Measurements from ENCODE around the gene SMPDL3A. TPM values are rescaled to one million over a fixed set of nuclear protein-coding genes. Genes with fewer than 3 reads are reported as not detected.

Gene SMPDL3A
- total and polyA plus RNA-seq, 2 donors (not counting 3 experiments of a cell fraction or from before 2014, with no cell fraction given): 4.1 to 4.2 TPM

DNA sequence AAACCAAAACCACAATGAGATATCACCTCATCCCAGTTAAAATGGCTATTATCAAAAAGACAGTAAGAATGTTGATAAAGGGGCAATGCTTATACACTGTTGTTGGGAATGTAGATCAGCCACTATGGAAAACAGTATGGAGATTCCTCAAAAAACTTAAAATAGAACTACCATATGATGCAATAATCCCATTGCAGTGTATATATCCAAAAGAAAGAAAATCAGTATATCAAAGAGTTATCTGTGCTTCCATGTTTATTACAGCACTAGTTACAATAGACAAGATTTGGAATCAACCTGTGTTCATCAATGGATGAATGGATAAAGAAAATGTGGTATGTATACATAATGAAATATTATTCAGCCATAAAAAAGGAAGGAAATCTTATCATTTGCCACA, 13.1 kb upstream of the SMPDL3A start:
- Histone ChIP-seq H3K4me3 (replicated peaks in 1 of 3; ENCODE audit: insufficient read depth in 1 of 3, low read depth in 1 of 3, low read length in 3 of 3) (no peak overlapping the region), H3K9me1 (replicated peaks; ENCODE audit: control insufficient read depth, extremely low read depth, insufficient read depth, low read length) (no peaks in the 10 kb centered on the region), H2AFZ (ENCODE audit: low read depth, low read length) (no peak overlapping the region), H3K9ac (replicated peaks; ENCODE audit: extremely low read depth, insufficient read depth, low read length) (no peak overlapping the region), H3K79me2 (ENCODE audit: control insufficient read depth, insufficient read depth, low read length) (no peaks in the 10 kb centered on the region), H3K4me2 (ENCODE audit: insufficient read depth, low read length) (no peak overlapping the region), H4K20me1 (replicated peaks; ENCODE audit: control insufficient read depth, extremely low read depth, insufficient read depth, low read length) (no peaks in the 10 kb centered on the region), H3K9me3 (replicated peaks; ENCODE audit: control insufficient read depth, insufficient read depth, low read length) (no peaks in the 10 kb centered on the region), H3K27ac (ENCODE audit: insufficient read depth, low read depth, low read length) (no peak overlapping the region), H3K27me3 (ENCODE audit: control insufficient read depth in 2 of 2, insufficient read depth in 2 of 2, low read length in 2 of 2) (peaks cover 8 to 9% of the 10 kb centered on the region in 2 experiments), H3K36me3 (ENCODE audit: control insufficient read depth in 2 of 2, extremely low read depth in 1 of 2, insufficient read depth in 2 of 2, low read length in 2 of 2) (no peaks in the 10 kb centered on the region), H3K4me1 (ENCODE audit: control insufficient read depth, extremely low read depth, insufficient read depth, low read length) (no peaks in the 10 kb centered on the region)
- dilution Hi-C loops (cut with MboI; ENCODE audit: extremely low pct_ligation_motif_present, low sequenced_read_pairs) (no loop called here), intact Hi-C loops (cut with micrococcal nuclease) (no loop called here)
- POLR2A ChIA-PET: no interaction called here
- BruUV-seq (replicated peaks): no TSS peak
- FAIRE-seq (no peak), DNase-seq (ENCODE audit: low read depth, low spot score) (no peak)
- TF ChIP-seq MYC (IDR thresholded peaks at IDR 0.05; ENCODE audit: low read depth, low read length): no peak
- no peak for TF ChIP-seq JUN (IDR thresholded peaks at IDR 0.05; ENCODE audit: borderline replicate concordance, insufficient read depth, insufficient read length, low read depth)
- TF ChIP-seq, protein P1, sequence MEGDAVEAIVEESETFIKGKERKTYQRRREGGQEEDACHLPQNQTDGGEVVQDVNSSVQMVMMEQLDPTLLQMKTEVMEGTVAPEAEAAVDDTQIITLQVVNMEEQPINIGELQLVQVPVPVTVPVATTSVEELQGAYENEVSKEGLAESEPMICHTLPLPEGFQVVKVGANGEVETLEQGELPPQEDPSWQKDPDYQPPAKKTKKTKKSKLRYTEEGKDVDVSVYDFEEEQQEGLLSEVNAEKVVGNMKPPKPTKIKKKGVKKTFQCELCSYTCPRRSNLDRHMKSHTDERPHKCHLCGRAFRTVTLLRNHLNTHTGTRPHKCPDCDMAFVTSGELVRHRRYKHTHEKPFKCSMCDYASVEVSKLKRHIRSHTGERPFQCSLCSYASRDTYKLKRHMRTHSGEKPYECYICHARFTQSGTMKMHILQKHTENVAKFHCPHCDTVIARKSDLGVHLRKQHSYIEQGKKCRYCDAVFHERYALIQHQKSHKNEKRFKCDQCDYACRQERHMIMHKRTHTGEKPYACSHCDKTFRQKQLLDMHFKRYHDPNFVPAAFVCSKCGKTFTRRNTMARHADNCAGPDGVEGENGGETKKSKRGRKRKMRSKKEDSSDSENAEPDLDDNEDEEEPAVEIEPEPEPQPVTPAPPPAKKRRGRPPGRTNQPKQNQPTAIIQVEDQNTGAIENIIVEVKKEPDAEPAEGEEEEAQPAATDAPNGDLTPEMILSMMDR (IDR thresholded peaks at IDR 0.05; ENCODE audit: extremely low read depth in 1 of 2, insufficient read depth in 1 of 2, low read depth in 1 of 2, low read length in 2 of 2): no peak
- CTCF ChIA-PET: no interaction called here

DNA sequence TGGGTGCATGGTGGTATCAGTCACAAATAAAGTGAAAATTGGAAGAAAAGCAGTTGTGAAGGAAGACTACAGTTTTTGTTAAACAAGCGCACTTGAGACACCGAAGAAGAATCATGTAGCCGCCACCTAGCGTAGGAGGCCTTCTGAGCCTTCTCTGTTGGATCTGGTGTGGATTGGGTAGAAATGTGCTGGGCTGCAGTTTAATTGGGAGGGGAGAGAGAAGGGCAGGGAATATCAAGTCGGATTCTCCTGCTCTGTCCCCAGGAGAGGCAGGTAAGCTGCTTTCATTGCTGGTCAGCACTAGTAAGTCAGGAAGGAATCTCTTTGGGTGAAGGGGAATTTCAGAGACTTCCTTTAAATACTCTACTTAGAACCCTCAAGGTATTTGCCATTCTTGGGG, 10.8 kb upstream of the SMPDL3A start:
- intact Hi-C loops (cut with micrococcal nuclease): no loop called here
- Histone ChIP-seq H3K4me3 (replicated peaks in 1 of 3; ENCODE audit: insufficient read depth in 1 of 3, low read depth in 1 of 3, low read length in 3 of 3) (no peak overlapping the region), H2AFZ (ENCODE audit: low read depth, low read length) (no peak overlapping the region), H3K4me1 (ENCODE audit: control insufficient read depth, extremely low read depth, insufficient read depth, low read length) (no peaks in the 10 kb centered on the region), H3K9me3 (replicated peaks; ENCODE audit: control insufficient read depth, insufficient read depth, low read length) (no peaks in the 10 kb centered on the region), H3K27ac (ENCODE audit: insufficient read depth, low read depth, low read length) (no peak overlapping the region), H3K9ac (replicated peaks; ENCODE audit: extremely low read depth, insufficient read depth, low read length) (no peak overlapping the region), H3K79me2 (ENCODE audit: control insufficient read depth, insufficient read depth, low read length) (no peaks in the 10 kb centered on the region), H3K9me1 (replicated peaks; ENCODE audit: control insufficient read depth, extremely low read depth, insufficient read depth, low read length) (no peaks in the 10 kb centered on the region), H3K27me3 (ENCODE audit: control insufficient read depth in 2 of 2, insufficient read depth in 2 of 2, low read length in 2 of 2) (peaks cover 8 to 9% of the 10 kb centered on the region in 2 experiments), H3K4me2 (ENCODE audit: insufficient read depth, low read length) (no peak overlapping the region), H4K20me1 (replicated peaks; ENCODE audit: control insufficient read depth, extremely low read depth, insufficient read depth, low read length) (no peaks in the 10 kb centered on the region), H3K36me3 (ENCODE audit: control insufficient read depth in 2 of 2, extremely low read depth in 1 of 2, insufficient read depth in 2 of 2, low read length in 2 of 2) (no peaks in the 10 kb centered on the region)
- dilution Hi-C loops (cut with MboI; ENCODE audit: extremely low pct_ligation_motif_present, low sequenced_read_pairs): no loop called here
- DNase-seq (ENCODE audit: low read depth, low spot score): no peak
- ChIA-PET POLR2A (no interaction called here), CTCF (no interaction called here)
- TF ChIP-seq, protein P1 (IDR thresholded peaks at IDR 0.05; ENCODE audit: extremely low read depth in 1 of 2, insufficient read depth in 1 of 2, low read depth in 1 of 2, low read length in 2 of 2): no peak
- TF ChIP-seq MYC (IDR thresholded peaks at IDR 0.05; ENCODE audit: low read depth, low read length) (no peak), POLR2A (IDR thresholded peaks at IDR 0.05; ENCODE audit: low read depth, low read length) (no peak), POLR2AphosphoS5 (IDR thresholded peaks at IDR 0.05; ENCODE audit: insufficient read depth, low read depth, low read length) (no peak), JUN (IDR thresholded peaks at IDR 0.05; ENCODE audit: borderline replicate concordance, insufficient read depth, insufficient read length, low read depth) (no peak), FOS (IDR thresholded peaks at IDR 0.05; ENCODE audit: borderline replicate concordance, insufficient read depth, low read length) (no peak), GATA2 (IDR thresholded peaks at IDR 0.05; ENCODE audit: insufficient read depth, insufficient read length, low read depth, low read length) (no peak), EZH2 (IDR thresholded peaks at IDR 0.05; ENCODE audit: borderline replicate concordance, low read depth, low read length, severe bottlenecking) (no peak)
- TF ChIP-seq, protein P2, sequence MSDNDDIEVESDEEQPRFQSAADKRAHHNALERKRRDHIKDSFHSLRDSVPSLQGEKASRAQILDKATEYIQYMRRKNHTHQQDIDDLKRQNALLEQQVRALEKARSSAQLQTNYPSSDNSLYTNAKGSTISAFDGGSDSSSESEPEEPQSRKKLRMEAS (IDR thresholded peaks at IDR 0.05; ENCODE audit: insufficient read depth, insufficient read length): no peak
- FAIRE-seq: no peak
- BruUV-seq (replicated peaks): no TSS peak

All from endothelial cell of umbilical vein (primary cell).